C1 segment of cervical spinal cord (tissue), 14 donors: Measurements from ENCODE around the gene NDST1.

Experiments used
- DNase-seq, 14 donors: peaks; one replicate each; lab custom pipeline; 2025; lab: John Stamatoyannopoulos, UW

NDST1 gene

GRCh38 chr5:150541895-150542294 lies 34.0 kb downstream of the NDST1 start:
- no peak for DNase-seq

GRCh38 chr5:150542933-150543445 lies 35.1 kb downstream of the NDST1 start:
- DNase-seq = no peak

- peak in 8 of 14 donors; percentile 14 to 67 (median 34) for DNase-seq
Observed at GRCh38 chr5:150544611-150545219, 36.8 kb downstream of the NDST1 start.

GRCh38 chr5:150545246-150545645 lies 37.3 kb downstream of the NDST1 start:
- no peak for DNase-seq

- DNase-seq = no peak
Observed at GRCh38 chr5:150548123-150548522, 40.2 kb downstream of the NDST1 start.

- DNase-seq = no peak
Observed at GRCh38 chr5:150549735-150550134, 41.8 kb downstream of the NDST1 start.

GRCh38 chr5:150550286-150550685 lies 42.4 kb downstream of the NDST1 start:
- no peak for DNase-seq

- no peak for DNase-seq
Observed at GRCh38 chr5:150551066-150551465, 43.1 kb downstream of the NDST1 start.

GRCh38 chr5:150553402-150553801 lies 45.5 kb downstream of the NDST1 start:
- DNase-seq = no peak

- no peak for DNase-seq
Observed at GRCh38 chr5:150553911-150554310, 46.0 kb downstream of the NDST1 start.

- no peak for DNase-seq
Observed at GRCh38 chr5:150554857-150555256, 46.9 kb downstream of the NDST1 start.

GRCh38 chr5:150556106-150556505 lies 48.2 kb downstream of the NDST1 start:
- DNase-seq = no peak

GRCh38 chr5:150556859-150557508 lies 49.1 kb downstream of the NDST1 start:
- no peak for DNase-seq

GRCh38 chr5:150557509-150557872 lies 49.6 kb downstream of the NDST1 start:
- peak in 1 of 14 donors; percentile 43 for DNase-seq

- no peak for DNase-seq
Observed at GRCh38 chr5:150558088-150558621, 50.2 kb downstream of the NDST1 start.

GRCh38 chr5:150559088-150559487 lies 51.2 kb downstream of the NDST1 start:
- DNase-seq = no peak

- DNase-seq = no peak
Observed at GRCh38 chr5:150559701-150560100, 51.8 kb downstream of the NDST1 start.

- peak in 12 of 14 donors; percentile 4 to 78 (median 50) for DNase-seq
Observed at GRCh38 chr5:150560401-150561191, 52.7 kb downstream of the NDST1 start.

GRCh38 chr5:150561192-150561512 lies 53.2 kb downstream of the NDST1 start:
- no peak for DNase-seq

- DNase-seq = no peak
Observed at GRCh38 chr5:150561571-150562275, 53.8 kb downstream of the NDST1 start.

GRCh38 chr5:150562832-150563231 lies 54.9 kb downstream of the NDST1 start:
- DNase-seq = no peak

GRCh38 chr5:150565868-150566267 lies 57.9 kb downstream of the NDST1 start:
- no peak for DNase-seq
